Astrocyte (in vitro differentiated cells and primary cell): ENCODE results near the gene TH.

Experiments used
- EZH2 ChIP-seq: IDR thresholded peaks from 2 replicates; pipeline ENCODE4 v1.6.1; 2012; ENCODE audit warnings: mild to moderate bottlenecking, low read length, inconsistent platforms; ENCODE audit not compliant: insufficient read depth
- TF ChIP-seq, protein P1 (sequence below): IDR thresholded peaks from 2 replicates; pipeline ENCODE4 v1.5.1; 2011; ENCODE audit warnings: low read depth, mild to moderate bottlenecking, inconsistent platforms, low read length, moderate library complexity; ENCODE audit not compliant: insufficient read depth

DNA sequence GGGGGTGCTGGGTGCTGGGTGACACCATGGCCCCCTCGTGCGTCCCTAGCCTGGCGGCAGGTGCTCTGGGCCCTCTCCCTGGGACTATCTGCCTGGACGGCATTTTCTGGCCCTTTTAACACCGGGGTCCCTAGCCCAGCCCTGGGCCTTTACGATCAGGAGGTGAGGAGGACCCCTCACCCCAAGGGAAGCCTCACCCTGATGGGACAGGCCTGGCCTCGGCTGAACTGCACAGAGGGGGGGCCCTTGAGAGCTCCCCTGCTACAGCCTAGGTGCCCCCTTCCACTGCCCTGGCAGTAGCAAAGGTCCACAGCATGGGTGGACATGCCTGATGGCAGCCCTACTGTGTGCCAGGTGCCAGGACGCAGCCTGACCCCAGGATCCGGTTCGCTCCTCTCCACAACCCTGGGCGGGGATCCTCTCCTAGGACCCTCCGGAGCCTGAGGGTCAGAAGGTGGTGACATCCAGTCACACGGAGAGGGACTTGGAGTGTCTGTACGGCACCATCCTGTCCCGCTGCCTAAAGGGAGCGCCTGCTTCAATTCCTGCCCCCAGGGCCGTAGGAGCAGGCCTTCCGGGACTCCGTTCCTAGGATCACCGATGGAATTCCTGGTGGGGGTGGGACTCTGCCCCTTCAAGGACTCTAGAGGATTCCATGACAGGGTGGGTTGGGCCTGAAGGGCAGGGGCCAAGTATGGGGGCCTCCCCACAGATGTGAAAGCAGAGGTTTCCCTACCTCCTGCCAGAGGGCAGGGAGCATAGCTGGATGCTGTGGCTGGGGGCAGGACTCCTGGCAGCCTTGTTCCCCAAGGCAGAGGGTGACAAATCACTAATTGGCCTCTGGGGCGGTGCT is 33.0 kb upstream of the TH start:
- TF ChIP-seq, protein P1, sequence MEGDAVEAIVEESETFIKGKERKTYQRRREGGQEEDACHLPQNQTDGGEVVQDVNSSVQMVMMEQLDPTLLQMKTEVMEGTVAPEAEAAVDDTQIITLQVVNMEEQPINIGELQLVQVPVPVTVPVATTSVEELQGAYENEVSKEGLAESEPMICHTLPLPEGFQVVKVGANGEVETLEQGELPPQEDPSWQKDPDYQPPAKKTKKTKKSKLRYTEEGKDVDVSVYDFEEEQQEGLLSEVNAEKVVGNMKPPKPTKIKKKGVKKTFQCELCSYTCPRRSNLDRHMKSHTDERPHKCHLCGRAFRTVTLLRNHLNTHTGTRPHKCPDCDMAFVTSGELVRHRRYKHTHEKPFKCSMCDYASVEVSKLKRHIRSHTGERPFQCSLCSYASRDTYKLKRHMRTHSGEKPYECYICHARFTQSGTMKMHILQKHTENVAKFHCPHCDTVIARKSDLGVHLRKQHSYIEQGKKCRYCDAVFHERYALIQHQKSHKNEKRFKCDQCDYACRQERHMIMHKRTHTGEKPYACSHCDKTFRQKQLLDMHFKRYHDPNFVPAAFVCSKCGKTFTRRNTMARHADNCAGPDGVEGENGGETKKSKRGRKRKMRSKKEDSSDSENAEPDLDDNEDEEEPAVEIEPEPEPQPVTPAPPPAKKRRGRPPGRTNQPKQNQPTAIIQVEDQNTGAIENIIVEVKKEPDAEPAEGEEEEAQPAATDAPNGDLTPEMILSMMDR: no peak
- no peak for TF ChIP-seq EZH2
